Fibroblast of skin of right quadriceps (primary cell): ENCODE data around the gene NHLRC4.

Source experiments
- DNase-seq: peaks from one replicate; pipeline ENCODE4 v3.0.0-alpha.2; 2013

NHLRC4 gene

DNA sequence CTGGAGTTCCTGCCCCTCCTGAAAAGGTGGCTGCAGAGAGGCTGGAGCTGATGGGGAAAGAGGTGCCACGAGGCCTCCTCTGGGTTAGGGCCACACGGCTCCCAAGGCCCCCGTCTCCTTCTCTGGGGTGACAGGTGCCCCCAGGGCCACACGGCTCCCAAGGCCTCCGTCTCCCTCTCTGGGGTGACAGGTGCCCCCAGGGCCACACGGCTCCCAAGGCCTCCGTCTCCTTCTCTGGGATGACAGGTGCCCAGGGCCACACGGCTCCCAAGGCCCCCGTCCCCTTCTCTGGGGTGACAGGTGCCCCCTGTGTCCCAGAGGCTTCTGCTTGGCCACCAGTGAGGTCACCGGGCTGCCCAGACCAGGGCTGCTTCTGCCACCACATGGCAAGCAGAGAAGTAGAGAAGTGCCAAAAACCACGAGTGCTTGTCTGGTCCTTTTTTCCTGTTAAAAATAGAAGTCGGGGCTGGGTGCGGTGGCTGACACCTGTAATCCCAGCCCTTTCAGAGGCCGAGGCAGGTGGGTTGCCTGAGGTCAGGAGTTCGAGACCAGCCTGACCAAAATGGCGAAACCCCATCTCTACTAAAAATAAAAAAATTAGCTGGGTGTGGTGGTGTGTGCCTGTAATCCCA lies 35.2 kb upstream of the NHLRC4 start:
- DNase-seq, result no peak

DNA sequence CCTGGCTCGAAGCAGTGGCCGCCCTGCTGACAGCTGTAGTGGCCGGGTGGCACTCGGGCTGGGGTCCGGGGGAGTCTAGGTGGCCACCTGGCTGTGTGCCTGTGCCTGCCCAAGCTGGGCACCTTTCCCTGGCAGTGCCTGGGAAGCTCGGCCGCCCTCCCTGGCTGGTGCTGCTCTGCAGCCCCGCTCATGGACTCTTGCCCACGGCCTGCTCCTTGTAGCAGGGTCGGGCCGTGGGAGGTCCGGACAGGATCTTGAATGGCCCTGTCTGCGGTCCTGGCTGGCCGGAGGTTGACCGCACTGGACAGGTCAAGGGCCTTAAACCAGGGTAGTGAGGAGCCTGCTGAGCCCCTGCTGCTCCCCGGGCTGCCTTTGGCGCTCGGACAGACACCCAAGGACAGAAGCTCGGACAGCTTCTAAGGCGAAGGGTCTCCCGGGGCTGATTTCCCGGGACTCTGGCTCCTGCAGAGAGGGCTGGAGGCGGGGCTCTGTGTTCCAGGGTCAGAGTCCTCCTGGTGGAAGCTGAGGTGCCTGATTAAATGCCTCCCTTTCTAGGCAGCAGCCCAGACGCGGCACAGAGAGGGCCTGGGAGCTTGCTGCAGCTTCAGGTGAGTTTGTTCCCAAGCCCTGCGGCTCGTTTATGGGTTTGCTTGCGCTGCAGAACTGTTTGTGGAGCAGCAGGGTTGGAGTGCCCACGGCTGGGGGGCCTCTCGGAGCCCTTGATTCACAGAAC lies 33.2 kb upstream of the NHLRC4 start:
- no peak for DNase-seq

DNA sequence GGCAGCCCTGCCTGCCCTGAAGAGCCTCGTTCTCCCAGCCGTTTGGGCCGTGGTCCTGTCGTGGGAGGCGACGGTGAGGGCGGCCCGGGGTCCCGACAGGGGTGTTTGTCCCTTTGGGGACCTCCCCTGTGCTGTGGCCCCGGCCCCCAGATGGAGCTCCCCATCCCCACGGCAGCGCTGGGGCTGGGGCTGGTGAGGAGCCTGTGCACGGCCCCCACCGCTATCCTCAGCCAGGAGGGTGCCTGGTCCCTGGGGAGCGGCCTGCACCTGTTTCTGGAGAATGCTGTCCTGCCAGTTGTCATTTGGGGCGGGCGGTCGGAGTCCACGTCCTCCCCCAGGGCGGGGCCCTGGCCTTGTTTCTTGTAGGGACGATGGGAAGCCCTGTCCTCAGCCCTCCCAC lies 32.7 kb upstream of the NHLRC4 start:
- DNase-seq, result no peak

DNA sequence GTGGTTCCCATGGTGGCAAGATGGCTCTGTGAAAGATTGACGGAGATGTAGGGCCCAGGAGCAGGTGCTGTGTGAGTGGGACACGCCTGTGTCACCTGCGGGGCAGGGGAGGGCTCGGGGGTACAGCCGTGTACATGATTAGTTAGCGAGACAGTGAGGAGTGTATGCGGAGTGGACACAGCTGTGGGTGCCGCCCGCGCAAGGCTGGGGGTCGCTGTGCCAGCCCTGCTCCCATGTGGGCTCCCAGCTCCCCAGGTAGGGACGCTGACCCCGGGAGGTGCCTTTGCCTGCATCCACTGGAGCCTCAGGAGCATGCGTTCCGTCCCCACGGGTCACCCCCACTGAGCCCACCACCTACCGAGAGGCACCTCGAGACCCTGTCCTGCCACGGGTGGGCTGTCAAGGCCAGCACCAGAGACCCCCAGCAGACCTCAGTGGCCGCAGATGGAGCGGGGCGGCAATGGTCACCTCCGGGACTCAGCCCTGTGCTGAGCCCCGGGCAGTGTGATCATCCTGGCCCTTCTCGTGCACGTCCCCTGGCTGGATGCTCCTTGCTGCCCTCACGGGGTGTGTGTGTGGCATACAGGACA lies 31.9 kb upstream of the NHLRC4 start:
- no peak for DNase-seq

DNA sequence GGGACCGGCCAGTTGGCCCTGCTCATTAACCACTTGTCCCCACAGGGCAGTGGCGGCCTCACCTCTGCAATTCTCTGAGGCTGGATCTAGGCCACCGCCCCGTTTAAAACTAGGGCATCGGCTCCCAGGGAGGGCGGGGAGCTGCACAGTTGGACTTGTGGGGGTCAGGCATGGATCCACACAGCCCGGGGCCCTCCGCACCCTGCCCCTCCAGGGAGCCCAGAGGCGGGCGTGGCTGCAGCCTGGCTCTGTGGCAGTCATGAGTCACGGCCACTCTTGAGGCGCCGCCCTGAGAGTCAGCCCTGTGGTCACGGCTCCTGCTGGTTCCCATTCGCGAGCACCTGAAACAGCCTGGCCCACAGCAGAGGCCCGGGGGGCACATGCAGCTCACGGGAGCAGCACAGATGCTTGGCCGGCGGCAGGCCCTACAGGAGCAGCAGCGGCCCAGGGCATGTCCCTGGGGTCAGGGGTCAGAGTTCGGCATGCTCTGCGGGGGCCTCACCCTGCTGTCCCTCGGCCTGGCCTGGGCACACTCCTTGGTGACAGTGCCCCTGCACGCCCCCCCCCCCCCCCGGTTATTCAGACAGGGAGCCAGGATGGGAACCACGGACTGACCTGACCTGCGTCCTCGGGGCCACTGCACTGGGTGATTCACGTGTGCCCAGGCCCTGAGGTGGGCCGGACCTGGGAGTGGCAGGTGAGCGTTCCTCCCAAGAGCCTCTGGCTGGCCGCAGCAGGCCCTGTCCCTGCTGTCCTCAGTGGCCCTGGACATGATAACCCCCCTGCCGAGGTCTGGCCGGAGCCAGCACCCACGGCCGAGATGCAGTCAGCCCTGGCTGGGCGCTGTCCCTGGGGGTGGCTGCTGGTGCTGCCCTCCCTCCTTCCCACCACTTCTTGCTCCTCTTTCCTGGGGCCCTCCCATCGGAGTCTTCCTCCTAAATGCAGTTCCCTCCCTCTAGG lies 31.1 kb upstream of the NHLRC4 start:
- DNase-seq, result peak; percentile 20

DNA sequence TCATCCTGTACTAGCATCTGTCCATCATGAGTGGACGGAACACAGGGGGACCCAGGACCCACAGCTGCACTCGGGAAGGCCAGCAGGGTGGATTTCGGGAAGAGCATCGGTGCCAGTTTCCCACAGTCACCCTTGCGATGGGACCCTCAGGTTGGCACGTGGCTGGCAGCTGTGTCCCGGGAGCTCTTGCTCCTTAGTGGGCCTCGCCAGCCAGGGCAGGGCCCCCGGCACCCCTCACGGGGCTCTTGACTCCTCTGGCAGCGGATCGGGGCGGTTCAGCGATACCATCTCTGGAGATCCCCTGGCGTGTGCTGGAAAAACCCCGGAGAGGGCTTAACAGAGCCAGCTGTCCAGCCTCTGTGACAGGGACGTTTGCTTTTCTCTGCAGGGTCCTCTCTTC lies 30.1 kb upstream of the NHLRC4 start:
- no peak for DNase-seq

DNA sequence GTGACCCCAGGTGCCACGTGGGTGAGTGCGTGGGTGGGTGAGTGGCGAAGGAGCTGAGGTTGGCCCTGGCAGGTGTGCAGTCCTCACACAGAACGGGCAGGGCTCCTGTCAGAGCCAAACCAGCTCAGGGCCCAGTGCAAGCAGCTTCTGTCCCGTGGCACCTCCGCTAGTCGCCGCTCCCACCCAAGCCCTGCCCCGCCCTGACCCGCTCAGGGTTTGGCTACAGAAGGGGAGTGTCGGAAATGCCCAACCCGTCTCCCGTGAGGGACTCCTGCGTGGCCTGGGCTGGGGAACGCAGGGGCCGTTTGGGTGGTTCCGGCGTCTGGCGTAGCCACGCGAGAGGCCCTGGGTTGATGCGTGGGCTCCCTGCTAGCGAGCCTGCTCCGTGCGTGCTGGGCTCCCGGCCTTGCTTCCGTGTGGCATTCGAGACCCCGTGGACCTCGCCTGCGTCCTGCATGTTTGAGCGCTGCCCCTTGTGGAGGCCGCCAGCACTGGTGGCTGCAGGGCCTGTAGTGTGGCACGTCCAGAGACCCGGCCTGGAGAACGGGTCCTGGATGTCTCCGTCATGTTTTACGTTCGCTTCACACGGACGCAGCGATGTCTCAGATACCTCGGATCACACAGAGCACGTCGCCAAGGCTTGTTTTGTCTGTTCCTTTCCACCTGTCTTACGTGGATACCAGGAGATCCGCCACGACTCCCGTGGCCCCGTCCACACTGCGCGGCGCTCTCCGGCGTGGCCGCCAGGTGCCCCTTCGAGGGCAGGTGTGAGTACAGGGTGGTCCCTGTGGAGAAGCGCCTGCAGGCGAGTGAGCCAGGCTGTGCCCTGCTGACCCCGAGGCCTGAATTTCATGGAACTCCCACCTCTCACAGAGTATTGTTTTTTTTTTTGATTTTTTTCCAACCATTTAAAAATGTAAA lies 29.1 kb upstream of the NHLRC4 start:
- DNase-seq, result no peak

DNA sequence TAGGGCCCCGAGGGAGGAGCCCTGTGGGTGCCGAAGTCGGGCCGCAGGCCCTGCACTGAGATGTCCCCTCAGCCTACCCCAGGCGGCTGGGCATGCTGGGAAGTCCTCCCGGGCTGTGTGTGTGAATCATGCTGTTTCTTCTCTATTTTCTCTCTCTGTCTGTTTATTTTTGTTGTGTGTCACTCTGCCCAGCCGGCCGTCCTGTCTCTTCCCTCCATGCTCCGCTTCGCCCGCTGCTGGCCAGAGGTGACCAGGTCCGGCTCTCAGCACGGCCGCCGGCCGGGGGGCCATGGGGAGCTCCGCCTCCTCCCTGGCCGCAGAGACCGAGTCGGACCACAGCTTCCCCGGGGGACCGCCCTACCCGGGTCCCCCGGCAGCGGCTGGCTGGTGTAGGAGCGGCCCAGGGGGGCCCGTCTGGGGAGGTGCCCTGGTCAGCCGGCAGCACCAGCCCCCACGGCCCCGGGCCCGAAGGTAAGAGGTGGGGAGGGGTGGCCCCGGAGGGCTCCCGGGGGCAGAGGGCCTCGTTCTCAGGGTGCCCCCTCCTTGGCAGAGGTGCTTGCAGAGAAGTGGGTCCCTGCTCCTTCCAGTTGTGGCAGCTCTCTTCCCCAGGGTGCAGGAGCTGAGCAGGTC lies 26.8 kb upstream of the NHLRC4 start:
- no peak for DNase-seq

DNA sequence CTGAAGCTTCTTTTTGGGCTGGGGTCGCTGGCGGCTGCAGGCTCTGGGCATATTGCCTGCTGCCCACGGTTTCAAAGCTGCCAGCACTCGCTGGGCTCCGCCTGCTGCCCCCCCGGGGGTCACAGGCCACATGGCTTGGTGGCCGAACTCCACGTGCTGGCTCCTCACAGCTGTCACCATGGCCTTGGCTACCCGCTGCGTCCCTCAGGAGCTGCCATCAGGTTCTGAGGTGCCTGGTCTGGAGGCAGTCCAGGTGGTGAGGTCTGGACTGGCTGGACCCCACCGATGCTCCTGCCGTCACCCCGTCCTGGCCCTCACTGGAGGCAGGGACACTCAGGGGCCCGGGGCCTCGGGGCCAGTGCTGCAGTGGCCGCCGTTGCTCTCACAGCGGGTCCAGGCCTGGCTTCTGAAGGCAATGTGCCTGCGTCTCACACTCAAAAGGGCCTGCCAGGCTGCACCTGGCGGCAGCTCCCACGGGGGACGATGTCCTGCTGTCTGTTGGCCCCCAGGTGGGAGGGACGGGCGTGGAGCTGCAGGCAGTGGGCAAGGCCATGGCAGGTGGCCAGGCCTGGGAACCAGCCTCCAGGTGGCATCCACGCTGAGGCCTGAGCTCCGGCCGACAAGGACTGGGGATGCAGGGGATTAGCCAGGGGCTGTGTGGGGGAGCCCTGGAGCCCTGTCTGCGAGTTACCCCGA lies 26.0 kb upstream of the NHLRC4 start:
- no peak for DNase-seq

DNA sequence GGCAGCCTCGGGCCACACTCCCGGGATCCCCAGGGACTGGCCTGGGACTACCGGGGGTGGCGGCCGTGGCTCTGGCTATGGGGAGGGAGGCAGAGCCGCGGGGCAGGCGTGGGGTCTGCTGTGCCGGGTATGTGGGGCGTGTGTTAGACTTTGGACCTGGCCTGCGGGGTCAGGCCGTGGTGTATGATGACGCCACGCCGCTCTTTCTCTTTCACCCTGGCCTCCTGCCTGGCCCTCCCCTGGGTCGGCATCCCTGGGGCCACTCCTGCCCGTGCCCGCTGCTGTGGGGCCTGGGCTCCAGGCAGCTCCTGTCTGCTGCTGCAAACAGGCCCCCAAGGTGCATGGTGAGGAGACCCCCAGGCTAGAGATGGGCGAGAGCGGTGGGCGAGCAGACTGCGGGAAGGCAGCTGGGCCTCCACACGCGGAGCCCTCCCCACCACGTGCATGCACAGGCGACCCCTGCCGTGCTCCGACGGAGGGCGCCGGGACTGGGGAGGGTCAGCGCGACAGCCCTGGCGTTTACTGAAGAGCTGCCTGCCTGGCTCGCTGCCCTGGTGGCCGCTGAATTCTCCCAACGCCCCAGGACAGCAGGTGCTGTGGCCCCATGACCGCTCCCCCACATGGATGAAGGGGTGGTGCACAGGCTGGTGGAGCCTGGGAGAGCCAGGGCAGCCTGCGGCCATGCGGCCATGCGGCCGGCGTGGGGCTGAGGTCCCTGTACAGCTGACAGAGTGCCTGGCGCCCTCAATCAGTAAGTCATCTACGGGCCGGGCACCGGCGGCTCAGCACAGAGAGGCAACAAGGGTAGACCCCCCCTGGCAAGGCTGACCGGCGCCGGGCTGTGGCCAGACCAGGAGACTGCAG lies 23.3 kb upstream of the NHLRC4 start:
- DNase-seq, result no peak

DNA sequence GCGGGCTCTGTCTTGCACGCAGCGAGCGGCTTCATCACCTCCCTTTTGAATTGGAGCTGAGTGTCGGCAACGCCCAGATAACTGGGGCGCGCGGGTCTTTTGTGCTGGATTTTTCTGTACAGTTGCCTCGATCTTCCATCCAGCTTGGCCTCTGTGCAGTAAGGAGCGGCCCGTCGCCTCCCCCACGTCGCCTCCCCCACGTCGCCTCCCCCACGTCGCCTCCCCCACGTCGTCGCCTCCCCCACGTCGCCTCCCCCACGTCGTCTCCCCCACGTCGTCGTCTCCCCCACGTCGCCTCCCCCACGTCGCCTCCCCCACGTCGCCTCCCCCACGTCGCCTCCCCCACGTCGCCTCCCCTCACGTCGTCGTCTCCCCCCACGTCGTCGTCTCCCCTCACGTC lies 22.3 kb upstream of the NHLRC4 start:
- no peak for DNase-seq

DNA sequence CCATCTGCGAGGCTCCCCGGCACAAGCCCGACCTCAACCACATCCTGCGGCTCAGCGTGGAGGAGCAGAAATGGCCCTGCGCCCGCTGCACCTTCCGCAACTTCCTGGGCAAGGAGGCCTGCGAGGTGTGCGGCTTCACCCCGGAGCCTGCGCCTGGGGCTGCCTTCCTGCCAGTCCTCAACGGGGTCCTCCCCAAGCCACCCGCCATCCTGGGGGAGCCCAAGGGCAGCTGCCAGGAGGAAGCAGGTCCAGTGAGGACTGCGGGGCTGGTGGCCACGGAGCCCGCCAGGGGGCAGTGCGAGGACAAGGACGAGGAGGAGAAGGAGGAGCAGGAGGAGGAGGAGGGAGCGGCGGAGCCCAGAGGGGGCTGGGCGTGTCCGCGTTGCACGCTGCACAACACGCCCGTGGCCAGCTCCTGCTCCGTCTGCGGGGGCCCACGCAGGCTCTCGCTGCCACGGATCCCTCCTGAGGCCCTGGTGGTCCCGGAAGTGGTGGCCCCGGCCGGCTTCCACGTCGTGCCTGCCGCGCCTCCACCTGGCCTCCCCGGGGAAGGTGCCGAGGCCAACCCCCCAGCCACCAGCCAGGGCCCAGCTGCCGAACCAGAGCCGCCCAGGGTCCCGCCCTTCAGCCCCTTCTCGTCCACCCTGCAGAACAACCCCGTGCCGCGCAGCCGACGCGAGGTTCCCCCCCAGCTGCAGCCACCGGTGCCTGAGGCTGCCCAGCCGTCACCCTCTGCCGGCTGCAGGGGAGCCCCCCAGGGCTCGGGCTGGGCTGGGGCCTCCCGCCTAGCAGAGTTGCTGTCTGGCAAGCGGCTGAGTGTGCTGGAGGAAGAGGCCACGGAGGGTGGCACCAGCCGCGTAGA lies 19.7 kb upstream of the NHLRC4 start:
- peak; percentile 22 for DNase-seq

DNA sequence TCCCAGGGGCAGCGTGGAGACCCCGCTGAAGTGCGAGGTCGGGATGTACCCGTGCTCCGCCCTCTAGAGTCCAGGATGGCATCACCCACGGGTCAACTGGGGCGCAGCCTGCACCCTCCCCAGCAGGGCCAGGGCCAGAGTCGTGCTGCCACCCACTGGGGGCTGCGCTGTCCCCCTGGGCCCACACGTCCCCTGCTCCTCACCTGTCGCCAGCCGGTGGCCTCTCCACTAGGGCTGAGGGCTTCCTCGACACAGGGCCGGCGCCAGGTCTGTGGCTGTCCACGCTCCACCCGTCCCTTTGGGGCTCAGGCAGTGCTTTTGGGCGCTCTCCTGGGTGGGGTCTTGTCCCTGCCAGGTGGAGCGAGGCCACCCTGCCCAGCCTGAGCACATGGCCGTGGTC lies 18.2 kb upstream of the NHLRC4 start:
- no peak for DNase-seq

DNA sequence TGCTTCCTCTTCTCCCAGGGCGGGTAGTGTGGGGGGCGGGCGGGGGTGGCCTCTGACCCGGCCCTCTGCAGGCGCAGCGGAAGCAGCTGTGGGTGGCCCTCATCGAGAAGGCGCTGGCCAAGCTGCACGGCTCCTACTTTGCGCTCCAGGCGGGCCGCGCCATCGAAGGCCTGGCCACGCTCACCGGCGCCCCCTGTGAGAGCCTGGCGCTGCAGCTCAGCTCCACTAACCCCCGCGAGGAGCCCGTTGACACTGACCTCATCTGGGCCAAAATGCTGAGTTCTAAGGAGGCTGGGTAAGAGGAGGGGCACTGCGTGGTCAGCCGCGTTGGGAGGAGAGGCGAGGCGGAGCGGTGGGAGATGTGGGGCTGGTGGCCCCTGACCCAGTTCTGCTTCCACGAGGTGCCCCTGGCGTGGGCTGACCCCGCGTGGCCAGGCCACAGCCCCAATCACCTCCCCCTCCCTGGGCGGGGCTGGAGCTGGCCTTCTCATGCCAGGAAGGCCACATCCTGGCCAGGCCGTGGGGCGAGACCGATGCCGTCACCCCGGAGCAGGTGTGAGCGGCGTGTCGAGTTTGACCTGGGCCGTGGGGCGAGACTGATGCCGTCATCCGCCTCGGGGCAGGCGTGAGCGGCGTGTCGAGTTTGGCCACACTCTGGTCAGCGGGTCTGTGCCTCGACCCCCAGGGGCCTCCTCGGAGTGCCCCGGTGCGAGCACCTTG lies 17.1 kb upstream of the NHLRC4 start:
- no peak for DNase-seq

DNA sequence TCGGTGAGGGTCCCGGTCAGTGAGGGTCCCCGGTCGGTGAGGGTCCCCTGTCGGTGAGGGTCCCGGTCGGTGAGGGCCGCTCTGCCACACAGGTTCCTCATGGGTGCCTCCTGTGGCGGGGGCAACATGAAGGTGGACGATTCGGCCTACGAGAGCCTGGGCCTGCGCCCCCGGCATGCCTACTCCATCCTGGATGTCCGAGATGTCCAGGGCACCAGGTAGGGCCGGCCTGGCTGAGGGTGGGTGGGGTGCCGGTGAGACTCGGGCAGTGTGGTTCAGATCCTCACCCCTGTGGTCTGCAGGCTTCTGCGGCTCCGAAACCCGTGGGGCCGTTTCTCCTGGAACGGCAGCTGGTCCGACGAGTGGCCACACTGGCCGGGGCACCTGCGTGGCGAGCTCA lies 15.6 kb upstream of the NHLRC4 start:
- no peak for DNase-seq

DNA sequence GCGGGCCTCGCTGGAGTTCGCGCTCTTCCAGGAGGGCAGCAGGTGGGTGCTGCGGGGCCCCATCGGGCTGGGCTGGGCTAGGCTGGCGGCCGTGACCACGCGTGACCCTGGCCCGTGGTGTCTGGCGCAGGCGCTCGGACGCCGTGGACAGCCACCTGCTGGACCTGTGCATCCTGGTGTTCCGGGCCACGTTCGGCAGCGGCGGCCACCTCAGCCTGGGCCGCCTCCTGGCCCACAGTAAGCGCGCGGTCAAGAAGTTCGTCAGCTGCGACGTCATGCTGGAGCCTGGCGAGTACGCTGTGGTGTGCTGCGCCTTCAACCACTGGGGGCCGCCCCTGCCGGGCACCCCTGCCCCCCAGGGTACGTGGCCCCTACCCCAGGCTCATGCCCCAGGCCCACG lies 14.6 kb upstream of the NHLRC4 start:
- no peak for DNase-seq

DNA sequence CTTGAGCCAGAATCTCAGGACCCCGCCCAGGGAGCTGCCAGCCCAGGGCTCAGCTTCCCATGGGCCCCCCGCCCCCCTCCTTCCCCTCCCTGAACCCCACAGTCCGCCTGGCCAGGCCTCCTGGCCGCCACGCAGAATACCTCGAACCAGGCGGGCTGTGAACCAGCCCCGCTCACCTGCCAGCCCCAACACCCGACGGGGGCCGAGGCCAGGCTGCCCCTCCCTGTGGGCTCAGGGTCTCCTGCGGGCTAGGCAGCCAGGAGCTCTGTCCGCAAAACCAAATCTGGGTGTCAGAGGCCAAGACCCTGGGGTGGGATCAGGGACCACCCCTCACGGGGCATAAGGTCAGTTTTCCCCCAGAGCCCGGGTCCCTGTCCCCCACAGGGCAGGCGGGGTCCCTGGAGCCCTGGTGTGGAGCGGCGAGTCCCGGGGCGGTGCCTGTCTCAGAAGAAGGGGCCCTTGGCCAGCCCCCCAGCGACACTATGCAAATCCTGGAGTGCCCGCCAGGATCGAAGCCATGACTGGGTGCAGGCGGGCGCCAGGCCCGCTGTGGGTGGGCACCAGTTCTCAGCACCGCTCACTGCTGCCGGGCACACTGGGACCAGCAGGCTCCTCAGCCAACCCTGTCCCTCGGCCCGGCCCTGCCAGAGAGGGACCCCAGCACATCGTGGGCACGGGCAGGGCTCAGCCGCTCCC lies 13.1 kb upstream of the NHLRC4 start:
- no peak for DNase-seq

DNA sequence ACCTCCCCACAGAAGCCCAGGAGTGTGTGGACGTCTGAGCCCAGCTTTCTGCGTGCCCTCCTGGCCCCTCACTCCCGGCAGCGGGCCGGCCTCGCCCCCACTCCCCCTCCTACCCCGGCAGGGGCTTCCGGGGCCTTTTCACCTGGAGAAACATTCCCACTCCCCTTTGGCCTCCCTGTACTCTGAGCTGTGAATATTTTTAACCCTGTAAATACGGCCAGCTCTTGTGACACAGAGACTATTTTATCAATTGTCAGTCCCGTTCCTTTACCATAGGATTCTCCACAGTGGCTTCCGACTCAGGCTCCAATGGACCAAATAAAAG lies 12.5 kb upstream of the NHLRC4 start:
- DNase-seq, result no peak
